Nephron progenitor cell (in vitro differentiated cells): ENCODE measurements around the gene PEAK3.
A peak's percentile ranks its signal among the peaks of the same experiment; 100 is the strongest.

Experiments
- DNase-seq: peaks from one replicate; pipeline ENCODE4 v3.0.0; 2021
- H3K27ac Mint-ChIP-seq: 2 replicates; pipeline ENCODE4 v1.8.0; 2021; ENCODE audit warnings: mild to moderate bottlenecking, moderate library complexity, mixed read lengths
- H3K27me3 Mint-ChIP-seq: 2 replicates; pipeline ENCODE4 v1.8.0; 2021; ENCODE audit warnings: mild to moderate bottlenecking, low read depth, mixed read lengths; ENCODE audit not compliant: poor library complexity
- H3K36me3 Mint-ChIP-seq: 2 replicates; pipeline ENCODE4 v1.8.0; 2021; ENCODE audit warnings: low read depth, mixed read lengths
- H3K4me1 Mint-ChIP-seq: 2 replicates; pipeline ENCODE4 v1.8.0; 2021; ENCODE audit warnings: mixed read lengths
- H3K4me3 Mint-ChIP-seq: 2 replicates; pipeline ENCODE4 v1.8.0; 2021; ENCODE audit warnings: mild to moderate bottlenecking, moderate library complexity, mixed read lengths
- H3K9me3 Mint-ChIP-seq: 2 replicates; pipeline ENCODE4 v1.8.0; 2021; ENCODE audit warnings: mild to moderate bottlenecking, moderate library complexity, mixed read lengths
- TF ChIP-seq, protein P1 (sequence below): fragments of 200-600 bp; sonication (generic); IDR thresholded peaks from 2 replicates; pipeline ENCODE4 v1.5.0; 2021; ENCODE audit warnings: antibody characterized with exemption

The PEAK3 gene

DNA sequence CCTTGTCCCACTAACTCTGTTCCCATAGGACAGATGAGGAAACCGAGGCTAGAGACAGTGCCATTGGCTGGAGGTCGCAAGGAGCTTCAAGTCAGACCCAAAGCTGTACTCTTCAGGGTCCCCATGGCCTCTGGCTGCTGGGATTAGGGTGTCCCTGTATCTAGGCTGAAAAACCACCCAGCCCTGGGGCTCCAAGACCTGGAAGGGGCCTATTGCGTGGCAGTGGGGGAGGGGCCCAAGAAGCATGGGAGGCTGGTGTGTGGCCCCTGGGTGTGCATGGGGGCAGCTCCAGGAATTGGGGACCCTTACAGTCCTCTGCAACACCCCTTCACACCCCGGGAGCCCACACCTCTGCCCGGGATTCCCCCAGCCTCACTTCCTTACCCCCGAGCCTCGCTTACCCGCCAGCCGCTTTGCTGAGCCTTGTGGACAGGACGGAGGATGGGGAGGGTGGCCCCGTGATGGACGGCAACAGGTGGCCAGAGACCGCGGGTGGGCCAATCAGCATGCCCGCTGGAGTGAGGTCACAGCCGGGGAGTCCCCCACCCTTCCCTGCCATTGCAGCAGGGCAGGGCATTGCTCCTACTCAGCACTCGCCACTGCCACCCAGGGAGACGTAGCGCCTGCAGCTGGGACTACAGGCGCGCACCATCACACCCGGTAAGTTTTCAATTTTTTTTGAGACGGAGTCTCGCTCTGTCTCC lies 25.8 kb downstream of the PEAK3 start, which contains the start of gene JSRP1:
JSRP1 (minus strand) TSS at position 436 of the 704 bp plus-strand sequence. CDS start 1,103 bp downstream, outside the sequence.
- H3K4me1 Mint-ChIP-seq, result peaks cover 4% of the 10 kb centered on the region
- H3K27me3 Mint-ChIP-seq, result peaks cover 29% of the 10 kb centered on the region
- TF ChIP-seq, protein P1, sequence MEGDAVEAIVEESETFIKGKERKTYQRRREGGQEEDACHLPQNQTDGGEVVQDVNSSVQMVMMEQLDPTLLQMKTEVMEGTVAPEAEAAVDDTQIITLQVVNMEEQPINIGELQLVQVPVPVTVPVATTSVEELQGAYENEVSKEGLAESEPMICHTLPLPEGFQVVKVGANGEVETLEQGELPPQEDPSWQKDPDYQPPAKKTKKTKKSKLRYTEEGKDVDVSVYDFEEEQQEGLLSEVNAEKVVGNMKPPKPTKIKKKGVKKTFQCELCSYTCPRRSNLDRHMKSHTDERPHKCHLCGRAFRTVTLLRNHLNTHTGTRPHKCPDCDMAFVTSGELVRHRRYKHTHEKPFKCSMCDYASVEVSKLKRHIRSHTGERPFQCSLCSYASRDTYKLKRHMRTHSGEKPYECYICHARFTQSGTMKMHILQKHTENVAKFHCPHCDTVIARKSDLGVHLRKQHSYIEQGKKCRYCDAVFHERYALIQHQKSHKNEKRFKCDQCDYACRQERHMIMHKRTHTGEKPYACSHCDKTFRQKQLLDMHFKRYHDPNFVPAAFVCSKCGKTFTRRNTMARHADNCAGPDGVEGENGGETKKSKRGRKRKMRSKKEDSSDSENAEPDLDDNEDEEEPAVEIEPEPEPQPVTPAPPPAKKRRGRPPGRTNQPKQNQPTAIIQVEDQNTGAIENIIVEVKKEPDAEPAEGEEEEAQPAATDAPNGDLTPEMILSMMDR, result no peak
- no peak within 1 kb of the TSS for H3K27ac Mint-ChIP-seq
- H3K4me3 Mint-ChIP-seq, result no peak within 1 kb of the TSS
- no peaks in the 10 kb centered on the region for H3K9me3 Mint-ChIP-seq
- DNase-seq, result no peak
- H3K36me3 Mint-ChIP-seq, result no peaks in the 10 kb centered on the region

DNA sequence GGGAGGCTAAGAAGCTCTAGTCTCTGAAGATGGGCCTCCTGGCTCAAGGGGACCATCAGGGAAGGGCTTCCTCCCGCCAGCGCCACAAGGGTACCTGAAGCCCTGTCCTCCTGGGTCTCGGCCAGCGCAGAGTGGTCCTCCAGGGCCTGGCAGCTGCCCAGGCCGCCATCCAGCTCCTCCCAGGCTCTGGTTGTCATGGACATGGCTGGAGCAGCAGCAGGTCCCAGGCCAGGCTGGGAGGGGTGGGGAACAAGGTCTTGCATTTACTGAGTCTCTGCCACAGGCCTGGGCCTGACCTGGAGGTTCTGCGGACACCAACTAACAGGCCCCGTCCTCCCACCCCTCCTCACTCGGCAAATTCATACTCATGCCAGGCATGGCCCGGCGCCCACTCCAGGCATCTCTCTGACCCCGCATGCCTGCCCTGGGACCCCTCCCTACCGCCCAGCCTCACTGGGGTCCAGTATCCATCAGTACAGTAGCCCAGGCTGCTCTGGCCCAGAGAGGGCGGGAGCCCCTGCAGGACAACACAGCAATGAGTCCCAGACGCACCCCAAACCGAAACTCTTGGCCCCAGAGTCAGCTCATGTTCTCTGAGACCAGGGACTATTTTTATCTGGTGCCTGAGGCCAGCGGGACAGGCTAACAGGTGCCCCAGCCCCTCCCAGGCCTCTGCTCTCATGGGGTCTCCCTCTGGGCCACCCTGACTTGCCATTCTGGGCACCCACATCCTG lies 26.7 kb downstream of the PEAK3 start:
- H3K9me3 Mint-ChIP-seq, result no peaks in the 10 kb centered on the region
- no peak overlapping the region for H3K27ac Mint-ChIP-seq
- no peak for DNase-seq
- H3K27me3 Mint-ChIP-seq, result peaks cover 26% of the 10 kb centered on the region
- H3K4me1 Mint-ChIP-seq, result peaks cover 4% of the 10 kb centered on the region
- TF ChIP-seq, protein P1, result no peak
- H3K4me3 Mint-ChIP-seq, result no peak overlapping the region
- H3K36me3 Mint-ChIP-seq, result no peaks in the 10 kb centered on the region

DNA sequence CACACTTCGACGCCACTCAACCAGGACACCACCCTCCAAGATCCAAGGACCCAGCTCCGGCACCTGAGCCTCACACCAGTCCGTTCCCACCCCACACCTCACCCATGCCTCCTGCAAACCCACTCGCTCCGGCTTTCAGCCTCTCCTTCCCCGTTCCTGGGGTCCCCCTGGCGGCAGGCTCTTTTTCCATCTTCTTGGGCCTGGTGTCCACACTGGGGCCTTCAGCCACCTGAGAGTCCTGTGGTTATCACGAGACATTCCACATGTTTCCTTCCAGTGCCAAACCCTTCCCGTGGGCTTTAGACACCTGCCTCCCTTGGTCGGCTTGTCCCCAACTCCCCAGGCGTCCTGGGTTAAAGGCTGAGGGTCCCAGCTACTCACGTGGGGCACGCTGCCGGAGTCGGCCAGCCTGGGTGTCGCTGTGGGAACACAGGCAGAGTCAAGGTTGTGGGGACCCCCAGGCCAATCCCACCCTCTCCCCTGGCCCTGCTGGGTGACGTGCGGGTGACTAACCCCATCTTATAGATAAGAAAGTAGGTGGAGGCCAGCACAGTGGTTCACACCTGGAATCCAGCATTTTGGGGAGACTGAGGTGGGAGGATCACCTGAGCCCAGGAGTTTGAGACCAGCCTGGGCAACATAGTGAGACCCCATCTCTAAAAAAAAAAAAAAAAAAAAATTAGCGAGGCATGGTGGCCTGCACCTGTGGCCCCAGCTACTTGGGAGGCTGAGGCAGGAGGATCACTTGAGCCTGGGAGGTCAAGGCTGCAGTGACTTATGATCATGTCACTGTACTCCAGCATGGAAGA lies 27.7 kb downstream of the PEAK3 start:
- Mint-ChIP-seq H3K36me3 (no peaks in the 10 kb centered on the region), H3K27me3 (peaks cover 22% of the 10 kb centered on the region), H3K27ac (no peak overlapping the region), H3K4me3 (peak overlapping the region; percentile 74), H3K9me3 (no peaks in the 10 kb centered on the region), H3K4me1 (peaks cover 4% of the 10 kb centered on the region)
- DNase-seq, result peak; percentile 71
- TF ChIP-seq, protein P1, result peak; percentile 47

DNA sequence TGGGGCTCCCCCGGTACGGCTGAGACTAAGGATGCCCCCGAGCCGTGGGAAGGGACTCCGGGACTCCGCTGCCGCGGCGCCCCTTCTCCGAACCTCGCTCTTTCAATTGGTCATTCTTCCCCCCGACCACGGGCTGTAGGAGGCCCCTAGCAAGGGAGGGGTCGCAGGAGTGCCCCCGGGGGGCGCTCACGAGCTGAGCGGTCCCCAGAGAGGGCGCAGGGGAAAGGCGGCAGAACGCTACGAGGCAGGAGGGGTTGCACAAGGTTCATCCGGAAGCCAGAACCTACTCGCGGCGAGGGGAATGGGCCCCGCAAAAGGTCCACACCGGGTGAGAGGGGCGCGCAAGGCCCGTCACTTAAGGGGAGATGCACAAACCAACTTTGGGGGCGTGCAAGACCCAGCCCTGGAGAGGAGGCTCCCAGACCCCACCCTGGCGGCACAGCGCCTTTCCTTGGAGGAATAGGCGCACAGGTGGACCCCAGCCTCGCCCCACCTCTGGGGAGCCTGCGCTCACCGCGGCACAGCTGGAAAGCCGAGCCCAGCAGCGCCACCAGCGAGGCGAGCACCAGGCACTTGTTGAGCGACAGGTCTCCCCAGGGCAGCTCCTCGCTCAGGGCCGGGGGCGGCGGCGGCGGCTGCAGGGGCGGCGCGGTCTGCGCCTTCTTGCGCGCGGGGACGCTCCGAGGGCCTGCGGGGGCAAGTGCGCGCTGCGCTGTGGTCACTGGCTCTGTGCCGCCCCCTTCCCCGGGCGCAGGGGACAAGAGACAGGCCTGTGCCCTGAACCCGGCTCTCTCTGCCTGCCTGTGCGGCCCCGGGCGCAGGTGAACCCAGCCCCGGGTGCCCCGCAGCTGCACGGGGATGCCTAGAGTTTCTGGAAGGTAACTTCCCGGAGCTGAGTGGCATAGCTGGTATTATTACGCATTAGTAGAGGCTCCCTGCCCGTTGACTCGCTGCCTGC lies 28.6 kb downstream of the PEAK3 start:
- peak overlapping the region; percentile 74 for H3K4me3 Mint-ChIP-seq
- no peaks in the 10 kb centered on the region for H3K36me3 Mint-ChIP-seq
- no peak overlapping the region for H3K27ac Mint-ChIP-seq
- no peaks in the 10 kb centered on the region for H3K9me3 Mint-ChIP-seq
- H3K4me1 Mint-ChIP-seq, result peaks cover 4% of the 10 kb centered on the region
- peak; percentile 60 for DNase-seq
- TF ChIP-seq, protein P1, result no peak
- H3K27me3 Mint-ChIP-seq, result peaks cover 22% of the 10 kb centered on the region

DNA sequence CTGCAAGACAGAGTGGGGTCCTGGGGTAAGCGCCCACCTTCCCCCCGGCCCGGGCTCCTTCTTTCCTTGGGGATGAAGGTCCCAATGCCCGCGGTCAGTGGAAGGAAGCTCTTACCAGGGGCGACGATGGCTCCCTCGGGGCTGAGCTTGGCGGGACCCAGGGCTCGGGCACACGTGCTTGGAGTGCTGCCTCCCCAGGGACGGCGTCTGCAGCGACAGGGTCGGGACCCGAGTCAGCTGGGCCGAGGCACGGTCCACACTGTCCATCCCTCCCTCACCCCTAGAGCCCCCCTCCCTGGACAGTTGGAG lies 29.2 kb downstream of the PEAK3 start:
- Mint-ChIP-seq H3K36me3 (no peaks in the 10 kb centered on the region), H3K27me3 (peaks cover 22% of the 10 kb centered on the region), H3K4me1 (peaks cover 4% of the 10 kb centered on the region), H3K9me3 (no peaks in the 10 kb centered on the region), H3K4me3 (no peak overlapping the region), H3K27ac (no peak overlapping the region)
- no peak for DNase-seq
- TF ChIP-seq, protein P1, result no peak
